ENCODE results near the gene BLCAP.

- TF ChIP-seq CTCF (IDR thresholded peaks at IDR 0.05; ENCODE audit: low read depth, low read length, poor library complexity, severe bottlenecking) (no peak), EZH2phosphoT487 (IDR thresholded peaks at IDR 0.05; ENCODE audit: borderline replicate concordance, low read length) (no peak)
These were observed 6.5 kb downstream of the BLCAP start, which contains the start of gene NNAT for GRCh38 chr20:37521061-37521771.
